Hematopoietic multipotent progenitor cell treated with erythropoietin and hydrocortisone succinate and interleukin-3 and kit ligand, for 4 days (in vitro differentiated cells): ENCODE measurements around the gene RALY.
"Not testable (repeated sequence)": the region's sequence is repeated elsewhere in the genome, so short reads cannot be mapped to it uniquely, and the experiment has no call there.

Source experiments
- DNase-seq: peaks from one replicate; pipeline ENCODE4 v3.0.0-alpha.2; 2015

The RALY gene

DNA sequence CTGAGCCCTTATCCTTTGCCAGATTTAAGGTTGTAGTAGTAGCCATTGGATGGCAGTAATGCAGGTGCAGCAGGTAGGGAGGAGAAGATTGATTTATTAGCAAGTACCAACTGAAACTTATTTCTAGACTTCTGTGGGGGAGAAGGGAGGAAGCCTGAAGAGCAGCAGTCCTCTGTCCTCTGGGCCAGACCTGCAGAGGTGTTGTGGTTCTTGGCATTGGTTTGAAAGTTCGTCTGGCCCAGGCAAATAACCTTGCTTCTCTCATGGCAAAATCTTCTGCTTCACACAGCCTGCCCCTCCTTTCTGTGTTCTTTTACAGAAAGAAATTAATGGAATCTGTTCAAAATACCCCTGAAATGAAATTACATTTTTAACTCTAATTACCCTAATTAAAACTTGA lies 24.5 kb downstream of the RALY start:
- no peak for DNase-seq

DNA sequence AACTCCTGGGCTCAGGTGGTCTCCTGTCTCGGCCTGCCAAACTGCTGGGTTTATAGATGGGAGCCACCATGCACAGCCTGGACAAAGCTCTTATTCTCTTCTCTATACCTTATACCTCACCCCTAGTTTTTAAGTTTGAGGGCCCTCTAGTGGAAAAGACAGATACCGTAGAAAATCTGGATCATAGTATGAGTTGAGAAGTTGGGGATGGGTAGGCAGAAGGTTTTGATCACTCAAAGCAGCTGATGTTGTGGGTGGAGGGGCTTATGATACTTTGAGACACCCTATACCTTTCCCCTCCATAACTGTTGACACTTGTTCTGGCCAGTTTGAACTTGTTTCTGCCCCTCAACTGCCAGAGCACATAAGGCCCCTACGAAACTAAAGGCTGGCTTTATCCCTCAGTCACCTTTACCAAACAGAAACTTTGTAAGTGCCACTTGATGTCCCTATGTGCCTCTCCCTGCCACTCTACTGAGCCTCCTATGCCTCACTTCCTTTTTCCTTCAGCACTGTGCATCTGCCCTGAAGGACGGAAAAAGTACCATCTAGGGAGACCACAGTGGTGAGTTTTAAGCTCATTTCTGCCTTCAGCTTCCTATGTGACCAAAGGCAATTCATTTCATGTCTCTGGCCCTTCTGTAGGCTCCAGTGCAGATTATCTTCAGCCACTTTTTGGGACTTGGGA lies 28.6 kb downstream of the RALY start:
- peak; percentile 73 for DNase-seq

DNA sequence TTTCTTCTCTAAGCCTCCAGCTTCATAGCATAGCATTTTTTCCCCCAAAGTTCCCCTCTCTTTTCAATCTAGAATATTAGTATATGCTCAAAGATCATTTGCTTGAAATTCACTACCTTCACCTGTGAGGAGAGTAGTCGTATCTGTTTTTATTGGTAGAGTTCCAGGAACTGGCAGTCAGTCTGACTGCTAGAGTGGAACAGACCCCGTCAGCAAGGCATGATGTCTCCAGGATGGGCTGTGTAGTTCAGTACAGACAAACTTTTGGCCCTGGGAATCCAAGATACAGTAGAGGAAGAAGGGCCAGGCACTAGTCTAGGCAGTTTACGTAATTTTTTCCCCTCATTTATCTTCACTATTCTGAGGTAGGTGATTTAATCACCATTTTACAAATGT lies 29.1 kb downstream of the RALY start:
- no peak for DNase-seq

DNA sequence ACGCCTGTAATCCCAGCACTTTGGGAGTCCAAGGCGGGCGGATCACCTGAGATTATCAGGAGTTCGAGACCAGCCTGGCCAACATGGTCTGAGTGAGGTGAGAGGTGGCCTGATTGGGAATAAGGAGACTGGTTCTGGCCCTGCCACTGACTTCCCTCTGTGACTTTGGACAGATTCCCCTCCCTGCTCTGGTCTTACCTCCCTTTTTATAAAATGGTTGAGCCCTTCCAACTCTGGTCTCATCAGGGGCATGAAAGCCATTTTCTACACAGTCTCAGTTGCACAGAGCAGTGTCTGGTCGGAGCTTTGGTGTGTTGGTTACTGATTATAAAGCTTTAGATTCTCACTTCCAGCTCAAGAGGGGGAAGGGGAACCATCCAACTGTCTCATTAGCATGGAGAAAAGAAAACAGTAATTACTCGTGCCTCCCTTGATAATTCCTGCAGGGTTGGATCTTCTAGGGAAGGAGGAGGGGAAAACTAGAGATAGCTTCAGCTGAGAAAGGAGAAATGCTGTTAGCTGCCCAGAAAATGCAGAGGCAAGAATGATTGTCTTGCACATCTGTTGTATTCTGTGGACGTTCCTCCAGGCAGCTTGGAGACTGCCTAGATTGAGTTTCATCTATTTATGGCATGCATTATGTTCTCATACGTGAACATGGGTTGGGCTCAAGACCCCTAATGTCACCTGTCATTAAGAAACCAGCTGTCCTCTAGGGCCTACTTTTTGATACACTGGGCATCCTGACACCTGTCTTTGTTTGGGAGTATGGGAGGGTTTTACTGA lies 30.4 kb downstream of the RALY start:
- DNase-seq, result no peak

- DNase-seq, result peak; percentile 29
Observed at GRCh38 chr20:34024723-34025351, 31.1 kb downstream of the RALY start.

DNA sequence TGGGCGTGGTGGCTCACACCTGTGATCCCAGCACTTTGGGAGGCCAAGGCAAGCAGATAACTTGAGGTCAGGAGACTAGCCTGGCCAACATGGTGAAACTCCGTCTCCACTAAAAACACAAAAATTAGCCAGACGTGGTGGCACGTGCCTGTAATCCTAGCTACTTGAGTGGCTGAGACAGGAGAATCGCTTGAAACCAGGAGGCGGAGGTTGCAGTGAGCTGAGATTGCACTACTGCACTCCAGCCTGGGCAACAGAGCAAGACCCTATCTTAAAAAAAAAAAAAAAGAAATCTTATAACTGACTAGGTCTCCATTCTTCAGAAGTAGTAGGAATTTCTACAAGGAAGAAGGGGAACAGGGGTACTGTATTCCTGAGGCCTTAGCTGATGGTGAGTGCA lies 34.3 kb downstream of the RALY start:
- not testable (repeated sequence) for DNase-seq

DNA sequence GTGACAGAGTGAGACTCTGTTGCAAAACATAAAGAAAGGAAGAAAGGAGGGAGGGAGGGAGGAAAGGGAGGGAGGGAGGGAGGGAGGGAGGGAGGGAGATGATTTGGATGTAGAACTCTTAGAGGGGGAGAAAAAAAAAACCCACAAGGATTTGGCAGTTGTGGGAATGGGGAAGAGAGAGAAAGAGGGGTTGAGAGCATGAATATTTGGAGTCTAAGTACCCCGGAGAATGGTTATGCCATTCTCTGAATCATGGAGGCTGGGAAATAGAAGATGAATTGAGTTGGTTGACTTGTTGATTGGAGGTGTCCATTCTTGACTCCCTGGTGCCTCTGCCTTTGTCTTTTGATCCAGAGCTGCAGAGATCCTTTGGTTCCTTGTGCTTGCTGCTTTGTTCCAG lies 35.7 kb downstream of the RALY start:
- DNase-seq, result no peak

DNA sequence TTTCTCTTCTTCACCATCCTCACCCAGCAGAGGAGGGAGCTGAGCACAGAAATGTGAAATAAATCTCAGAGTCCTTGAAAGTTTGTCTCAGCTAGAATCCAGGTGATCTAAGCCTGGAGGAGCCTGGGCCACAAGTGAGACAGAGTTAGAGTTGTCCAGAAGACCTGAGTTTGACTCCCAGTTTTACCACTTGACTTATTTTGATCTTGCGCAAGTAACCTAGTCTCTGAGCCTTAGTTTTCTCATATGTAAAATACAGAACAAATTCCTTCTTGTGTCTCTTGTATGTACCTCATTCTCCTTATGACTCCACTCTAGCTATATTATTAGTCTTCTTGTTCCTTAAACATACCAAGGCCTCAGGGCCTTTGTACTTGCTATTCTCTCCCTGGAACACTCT lies 36.7 kb downstream of the RALY start:
- DNase-seq, result no peak

DNA sequence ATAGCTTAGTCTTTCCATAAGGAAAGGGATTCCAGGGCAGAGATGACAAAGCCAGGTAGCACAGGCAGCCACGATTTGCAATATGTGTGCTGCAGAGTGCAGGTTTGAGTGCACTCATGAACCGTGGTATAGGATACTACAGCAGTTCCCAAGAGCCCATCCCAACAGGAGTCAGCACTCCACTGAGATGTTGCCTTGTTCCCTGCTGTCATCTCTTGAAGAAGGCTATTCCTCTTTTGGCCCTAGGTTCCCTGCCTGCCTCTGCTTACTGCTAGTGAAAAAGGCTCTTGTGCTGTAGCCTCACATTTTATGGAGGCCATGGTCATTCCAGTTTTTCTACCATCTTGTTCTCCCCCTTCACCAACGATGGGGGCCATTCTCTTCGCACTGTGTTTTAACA lies 40.2 kb downstream of the RALY start:
- no peak for DNase-seq

GRCh38 chr20:34037121-34037520 lies 43.4 kb downstream of the RALY start:
- peak; percentile 50 for DNase-seq

DNA sequence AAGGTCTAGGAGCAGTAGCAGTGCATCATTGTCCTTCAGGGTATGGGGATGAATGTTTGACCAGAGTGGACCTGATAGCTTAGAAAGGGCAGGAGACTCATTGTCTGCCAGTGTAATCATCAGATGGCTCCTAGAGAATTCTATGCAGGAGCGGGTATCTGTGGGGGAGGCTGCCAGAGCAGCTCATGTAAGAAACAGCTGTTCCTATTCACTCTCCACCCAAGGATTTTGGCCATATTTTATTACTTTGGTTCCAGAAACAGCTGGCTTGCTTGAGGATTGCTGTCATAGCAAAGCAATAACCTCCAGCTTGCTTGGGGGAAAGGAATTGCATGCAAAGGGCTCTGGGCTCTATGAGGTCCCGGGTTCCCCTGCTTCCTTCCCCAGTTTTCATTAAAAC lies 44.1 kb downstream of the RALY start:
- no peak for DNase-seq

- DNase-seq, result no peak
Observed at GRCh38 chr20:34040300-34040995, 46.7 kb downstream of the RALY start.

GRCh38 chr20:34041226-34041625 lies 47.5 kb downstream of the RALY start:
- no peak for DNase-seq

- no peak for DNase-seq
Observed at GRCh38 chr20:34042262-34042661, 48.6 kb downstream of the RALY start.

- DNase-seq, result no peak
Observed at GRCh38 chr20:34043025-34043424, 49.3 kb downstream of the RALY start.

GRCh38 chr20:34045294-34045693 lies 51.6 kb downstream of the RALY start:
- DNase-seq, result no peak

DNA sequence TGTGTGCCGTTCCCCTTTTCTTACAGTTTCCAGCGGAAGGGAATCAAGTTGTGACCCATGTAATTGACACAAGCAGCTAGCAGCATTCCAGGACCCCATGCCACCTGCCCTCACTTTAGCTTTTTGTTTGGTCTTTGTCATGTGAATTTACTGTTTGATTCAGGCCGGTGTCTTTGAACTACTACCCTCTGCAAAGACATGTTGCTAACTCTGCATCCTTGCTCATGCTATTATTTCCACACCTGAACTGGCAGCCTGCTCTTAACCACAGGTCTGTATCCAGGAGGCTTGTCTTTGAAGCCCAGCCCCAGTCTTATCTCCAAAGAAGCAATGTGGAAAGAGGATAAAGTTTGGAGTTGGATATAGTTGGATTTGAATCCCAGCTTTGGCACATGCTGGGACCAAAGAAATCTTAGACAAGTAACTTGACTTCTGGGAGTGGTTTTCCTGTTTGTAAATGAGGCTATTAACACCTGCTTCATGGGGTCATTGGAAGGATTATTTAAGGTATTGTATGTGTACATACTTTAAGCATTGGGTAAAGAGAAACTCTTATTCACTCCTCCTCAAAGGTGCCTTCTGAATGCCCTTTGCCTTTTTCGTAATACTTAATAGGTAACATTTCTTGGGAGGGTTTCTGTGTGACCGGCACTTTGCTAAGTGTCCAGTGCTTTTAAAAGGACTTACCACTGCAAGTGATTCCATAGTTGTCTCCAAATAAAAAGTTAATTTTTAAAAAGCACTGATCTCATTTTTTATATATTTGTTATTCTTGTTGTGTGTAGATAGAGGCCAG lies 52.4 kb downstream of the RALY start:
- no peak for DNase-seq

GRCh38 chr20:34047010-34047687 lies 53.4 kb downstream of the RALY start:
- no peak for DNase-seq

- no peak for DNase-seq
Observed at GRCh38 chr20:34047917-34048316, 54.2 kb downstream of the RALY start.

DNA sequence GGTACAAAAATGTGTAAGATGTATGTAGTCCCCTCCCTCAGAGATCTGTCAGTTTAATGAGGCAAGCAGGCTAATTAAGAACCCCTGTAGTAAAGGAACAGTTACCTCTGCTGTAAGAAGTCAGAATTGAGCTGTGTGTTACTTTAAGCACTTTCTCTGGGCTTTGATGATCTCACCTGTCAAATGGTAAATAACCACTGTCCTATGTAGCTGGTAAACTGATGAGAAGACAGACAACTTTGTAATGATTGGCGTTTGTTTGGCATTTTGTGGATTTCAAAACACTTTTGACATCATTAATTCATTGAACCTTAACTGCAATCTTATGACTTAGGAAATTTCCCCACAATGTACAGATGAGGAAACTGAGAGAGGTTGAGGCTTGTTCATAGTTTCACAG lies 55.7 kb downstream of the RALY start:
- no peak for DNase-seq

DNA sequence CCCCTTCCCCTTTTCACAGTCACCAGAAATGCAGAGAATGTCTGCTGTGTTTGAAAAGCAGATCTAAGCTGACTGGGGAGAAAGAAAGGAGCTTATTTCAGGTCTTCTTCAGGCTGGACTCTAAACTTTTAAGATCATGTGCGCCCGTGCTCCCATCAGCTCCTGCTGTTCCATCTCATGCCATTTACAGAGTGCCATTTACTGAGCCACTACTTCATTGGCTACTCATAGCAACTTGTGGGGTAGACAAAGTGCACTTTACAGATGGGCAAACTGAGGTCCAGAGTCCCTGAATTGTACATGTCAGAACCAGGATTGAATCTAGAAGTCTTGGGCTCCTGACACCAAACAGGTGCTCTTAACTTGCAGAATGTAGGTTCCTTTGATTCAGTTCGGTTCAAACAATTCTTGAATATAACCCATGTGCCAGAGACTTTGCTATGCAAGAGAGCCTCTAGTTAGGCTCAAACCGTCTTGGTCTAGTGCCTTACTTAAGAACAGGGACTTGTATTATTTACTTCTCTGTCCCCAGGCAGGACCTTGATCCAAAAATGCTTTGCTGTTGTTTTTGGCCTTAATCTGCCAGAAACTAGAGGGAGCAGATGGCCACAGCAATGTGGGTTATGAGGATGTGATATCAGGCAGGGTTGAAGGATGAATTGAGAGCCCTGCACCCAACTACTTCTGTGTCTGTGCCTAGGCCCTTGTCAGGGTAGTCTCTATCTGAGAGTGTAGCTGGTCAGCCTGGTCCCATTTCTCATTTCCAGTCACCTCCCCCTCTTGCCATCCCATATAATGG lies 56.4 kb downstream of the RALY start:
- no peak for DNase-seq
